HG03432 (cell line): ENCODE measurements around the gene PDE6D.
A peak's percentile ranks its signal among the peaks of the same experiment; 100 is the strongest.

Experiments
- ATAC-seq: cut with Tn5 transposase; IDR thresholded peaks from one replicate; pipeline ENCODE4 v1.9.1; 2021; ENCODE audit warnings: mild to moderate bottlenecking, moderate library complexity; ENCODE audit not compliant: unreplicated experiment

Gene PDE6D

GRCh38 chr2:231708773-231709635, 72.1 kb downstream of the PDE6D start:
- ATAC-seq, result no peak

- ATAC-seq, result peak; percentile 57
These were observed 72.9 kb downstream of the PDE6D start, which contains the start of gene PTMA for GRCh38 chr2:231707927-231708772. TSS of gene PTMA (plus strand) at chr2:231708525. CDS start at chr2:231708707, 182 bp downstream.

- peak; percentile 0 for ATAC-seq
These were observed 73.5 kb downstream of the PDE6D start for GRCh38 chr2:231707625-231707926.

GRCh38 chr2:231706731-231707624, 74.1 kb downstream of the PDE6D start:
- peak; percentile 42 for ATAC-seq

- ATAC-seq, result no peak
These were observed 77.1 kb downstream of the PDE6D start for GRCh38 chr2:231704017-231704416.

GRCh38 chr2:231701456-231702373, 79.4 kb downstream of the PDE6D start:
- no peak for ATAC-seq

- no peak for ATAC-seq
These were observed 82.1 kb downstream of the PDE6D start for GRCh38 chr2:231699006-231699405.

- no peak for ATAC-seq
These were observed 85.1 kb downstream of the PDE6D start for GRCh38 chr2:231696004-231696367.

GRCh38 chr2:231693956-231694355, 87.1 kb downstream of the PDE6D start:
- ATAC-seq, result no peak

- ATAC-seq, result no peak
These were observed 88.2 kb downstream of the PDE6D start for GRCh38 chr2:231692847-231693246.

- ATAC-seq, result no peak
These were observed 89.8 kb downstream of the PDE6D start for GRCh38 chr2:231691251-231691772.

GRCh38 chr2:231689124-231689893, 91.8 kb downstream of the PDE6D start:
- ATAC-seq, result no peak

GRCh38 chr2:231688719-231689118, 92.4 kb downstream of the PDE6D start:
- no peak for ATAC-seq

GRCh38 chr2:231687961-231688360, 93.1 kb downstream of the PDE6D start:
- ATAC-seq, result no peak

- ATAC-seq, result peak; percentile 79
These were observed 93.8 kb downstream of the PDE6D start for GRCh38 chr2:231687133-231687852.

GRCh38 chr2:231686192-231687100, 94.6 kb downstream of the PDE6D start:
- ATAC-seq, result no peak
